Measurements from ENCODE around the gene GTSE1.

GTSE1 gene

DNA sequence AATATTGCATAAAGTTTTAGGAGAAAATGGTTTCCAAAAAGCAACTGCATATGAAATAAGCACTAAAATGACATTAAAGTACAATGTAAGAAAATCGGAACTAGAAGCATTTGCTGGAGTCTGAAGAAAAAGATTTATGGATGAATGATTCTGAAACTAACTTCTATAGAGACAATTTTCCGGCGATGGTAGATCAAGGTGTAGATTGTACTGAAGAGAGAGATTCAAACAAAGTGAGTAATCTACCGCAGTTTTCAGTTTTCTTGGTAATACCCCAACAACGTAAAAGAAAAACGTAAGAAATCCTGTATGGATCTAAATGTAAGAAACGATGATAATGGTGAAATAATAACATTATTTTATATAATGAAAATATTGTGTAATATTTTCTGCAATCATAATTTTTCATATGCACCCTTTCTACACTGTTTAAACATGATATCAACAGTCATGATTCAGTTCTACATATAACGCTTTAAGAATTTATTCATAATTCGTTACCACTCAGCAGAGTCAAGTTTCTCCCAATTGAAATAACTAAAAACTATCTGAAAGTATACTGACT is 44.8 kb upstream of the GTSE1 start:
- no peak for TF ChIP-seq SIN3A (IDR thresholded peaks at IDR 0.05; ENCODE audit: borderline replicate concordance, insufficient read depth, low read length)
- TF ChIP-seq TAF1 (IDR thresholded peaks at IDR 0.05; ENCODE audit: borderline replicate concordance, insufficient read depth, low read length), result no peak
- TF ChIP-seq POLR2AphosphoS5 (IDR thresholded peaks at IDR 0.05; ENCODE audit: low read depth, low read length), result no peak

- TF ChIP-seq POLR2AphosphoS5 (IDR thresholded peaks at IDR 0.05; ENCODE audit: low read depth, low read length) (no peak), SIN3A (IDR thresholded peaks at IDR 0.05; ENCODE audit: borderline replicate concordance, insufficient read depth, low read length) (no peak), TAF1 (IDR thresholded peaks at IDR 0.05; ENCODE audit: borderline replicate concordance, insufficient read depth, low read length) (no peak), REST (IDR thresholded peaks at IDR 0.05; ENCODE audit: insufficient read depth in 1 of 2, low read depth in 2 of 2, low read length in 2 of 2) (no peak), FOXP2 (optimal IDR thresholded peaks at IDR 0.05; ENCODE audit: borderline replicate concordance, extremely low read depth, extremely low read length, insufficient read depth) (no peak)
Observed at GRCh38 chr22:46256358-46256958, 40.2 kb upstream of the GTSE1 start.

- TF ChIP-seq REST (IDR thresholded peaks at IDR 0.05; ENCODE audit: insufficient read depth in 1 of 2, low read depth in 2 of 2, low read length in 2 of 2), result no peak
- no peak for TF ChIP-seq FOXP2 (optimal IDR thresholded peaks at IDR 0.05; ENCODE audit: borderline replicate concordance, extremely low read depth, extremely low read length, insufficient read depth)
- TF ChIP-seq POLR2AphosphoS5 (IDR thresholded peaks at IDR 0.05; ENCODE audit: low read depth, low read length), result no peak
- no peak for TF ChIP-seq TAF1 (IDR thresholded peaks at IDR 0.05; ENCODE audit: borderline replicate concordance, insufficient read depth, low read length)
Observed at GRCh38 chr22:46259374-46259773, 37.3 kb upstream of the GTSE1 start.

- TF ChIP-seq POLR2AphosphoS5 (IDR thresholded peaks at IDR 0.05; ENCODE audit: low read depth, low read length) (no peak), FOXP2 (optimal IDR thresholded peaks at IDR 0.05; ENCODE audit: borderline replicate concordance, extremely low read depth, extremely low read length, insufficient read depth) (no peak), SIN3A (IDR thresholded peaks at IDR 0.05; ENCODE audit: borderline replicate concordance, insufficient read depth, low read length) (no peak), TAF1 (IDR thresholded peaks at IDR 0.05; ENCODE audit: borderline replicate concordance, insufficient read depth, low read length) (no peak), REST (IDR thresholded peaks at IDR 0.05; ENCODE audit: insufficient read depth in 1 of 2, low read depth in 2 of 2, low read length in 2 of 2) (no peak)
Observed at GRCh38 chr22:46260038-46260437, 36.6 kb upstream of the GTSE1 start.

GRCh38 chr22:46262449-46263215 is 34.0 kb upstream of the GTSE1 start:
- TF ChIP-seq SIN3A (IDR thresholded peaks at IDR 0.05; ENCODE audit: borderline replicate concordance, insufficient read depth, low read length) (no peak), POLR2AphosphoS5 (IDR thresholded peaks at IDR 0.05; ENCODE audit: low read depth, low read length) (no peak), REST (IDR thresholded peaks at IDR 0.05; ENCODE audit: insufficient read depth in 1 of 2, low read depth in 2 of 2, low read length in 2 of 2) (no peak), TAF1 (IDR thresholded peaks at IDR 0.05; ENCODE audit: borderline replicate concordance, insufficient read depth, low read length) (no peak), FOXP2 (optimal IDR thresholded peaks at IDR 0.05; ENCODE audit: borderline replicate concordance, extremely low read depth, extremely low read length, insufficient read depth) (no peak)
